Measurements from ENCODE around the gene SMIM44.
A peak's percentile ranks its signal among the peaks of the same experiment; 100 is the strongest.

The SMIM44 gene

GRCh38 chr19:3499738-3500428 lies 16.6 kb upstream of the SMIM44 start:
- no peak for DNase-seq

GRCh38 chr19:3497757-3498520 lies 14.7 kb upstream of the SMIM44 start:
- no peak for DNase-seq

GRCh38 chr19:3496392-3497273 lies 13.4 kb upstream of the SMIM44 start:
- no peak for DNase-seq

- no peak for DNase-seq
Measured at GRCh38 chr19:3494559-3494958, 11.3 kb upstream of the SMIM44 start.

- DNase-seq, result no peak
Measured at GRCh38 chr19:3494051-3494450, 10.8 kb upstream of the SMIM44 start.

GRCh38 chr19:3493651-3494050 lies 10.4 kb upstream of the SMIM44 start:
- no peak for DNase-seq

GRCh38 chr19:3492919-3493318 lies 9.7 kb upstream of the SMIM44 start:
- no peak for DNase-seq

- DNase-seq, result no peak
Measured at GRCh38 chr19:3492131-3492839, 9.0 kb upstream of the SMIM44 start.

- DNase-seq, result no peak
Measured at GRCh38 chr19:3491396-3492119, 8.3 kb upstream of the SMIM44 start.

- DNase-seq, result no peak
Measured at GRCh38 chr19:3482507-3483225, 575 bp downstream of the SMIM44 start.

- no peak for DNase-seq
Measured at GRCh38 chr19:3481241-3482090, 1.8 kb downstream of the SMIM44 start.

GRCh38 chr19:3480383-3481091 lies 2.7 kb downstream of the SMIM44 start, which contains the start of gene SMIM24:
Gene SMIM24, minus strand, starts transcription at chr19:3480525. Its CDS starts 62 bp downstream, at chr19:3480463.
- DNase-seq, result no peak

- no peak for DNase-seq
Measured at GRCh38 chr19:3479834-3480215, 3.4 kb downstream of the SMIM44 start.

GRCh38 chr19:3479177-3479833 lies 3.9 kb downstream of the SMIM44 start:
- peak; percentile 9 for DNase-seq

GRCh38 chr19:3478409-3479176 lies 4.6 kb downstream of the SMIM44 start:
- DNase-seq, result no peak

- DNase-seq, result no peak
Measured at GRCh38 chr19:3477951-3478350, 5.3 kb downstream of the SMIM44 start.

- no peak for DNase-seq
Measured at GRCh38 chr19:3477506-3477905, 5.7 kb downstream of the SMIM44 start.

- DNase-seq, result no peak
Measured at GRCh38 chr19:3476830-3477229, 6.4 kb downstream of the SMIM44 start.
